H1 (cell line): ENCODE results near the gene LPIN2. TPM values are rescaled to one million over a fixed set of nuclear protein-coding genes. Genes with fewer than 3 reads are reported as not detected.

Experiments
- CTCF ChIA-PET: fragments of 300-600 bp; sonication (Branson Sonifier 250); formaldehyde crosslinking; loops from one replicate; lab custom pipeline; 2021; ENCODE audit not compliant: partially characterized antibody; lab: Charles Lee
- POLR2A ChIA-PET: fragments of 300-600 bp; sonication (Branson Sonifier 250); formaldehyde crosslinking; loops from one replicate; lab custom pipeline; 2021; ENCODE audit warnings: inconsistent platforms; ENCODE audit not compliant: partially characterized antibody; lab: Charles Lee
- DNase-seq, 2 experiments: peaks; one replicate each; pipeline versions ENCODE4 v3.0.0 to v3.0.0-alpha.2; 2010 to 2022; ENCODE audit warnings: low spot score in 2 of 2, low read depth in 1 of 2, mixed read lengths in 1 of 2
- FAIRE-seq: peaks from 2 replicates; lab custom pipeline; 2011; peaks lifted over from hg19 to GRCh38; lab: Jason Lieb, UNC
- H2AFZ ChIP-seq: 2 replicates; pipeline ENCODE4 v1.8.1; 2012; ENCODE audit warnings: low read length, inconsistent platforms
- H2AK5ac ChIP-seq: 2 replicates; pipeline ENCODE4 v1.6.1; 2013; ENCODE audit warnings: low read depth, low read length
- H2BK120ac ChIP-seq: replicated peaks from 2 replicates; pipeline ENCODE3; 2013; ENCODE audit warnings: low read depth, low read length, inconsistent platforms
- H2BK12ac ChIP-seq: 2 replicates; pipeline ENCODE4 v1.6.1; 2013; ENCODE audit warnings: low read depth, low read length
- H2BK15ac ChIP-seq: 2 replicates; pipeline ENCODE4 v1.6.1; 2013; ENCODE audit warnings: low read length
- H2BK20ac ChIP-seq: 2 replicates; pipeline ENCODE4 v1.6.1; 2013; ENCODE audit warnings: low read length
- H2BK5ac ChIP-seq: 2 replicates; pipeline ENCODE4 v1.6.1; 2013; ENCODE audit warnings: low read depth, low read length
- H3K14ac ChIP-seq: 2 replicates; pipeline ENCODE4 v1.6.1; 2013; ENCODE audit warnings: inconsistent platforms; ENCODE audit not compliant: insufficient read length
- H3K18ac ChIP-seq: 2 replicates; pipeline ENCODE4 v1.6.1; 2013; ENCODE audit warnings: low read length; ENCODE audit errors: extremely low read depth
- H3K23ac ChIP-seq: 2 replicates; pipeline ENCODE4 v1.6.1; 2013; ENCODE audit warnings: inconsistent platforms; ENCODE audit not compliant: insufficient read length
- H3K23me2 ChIP-seq: 2 replicates; pipeline ENCODE4 v1.6.1; 2013; ENCODE audit warnings: low read depth, low read length
- H3K27ac ChIP-seq: 2 replicates; pipeline ENCODE4 v1.6.1; 2011; ENCODE audit warnings: low read depth, low read length, inconsistent platforms
- H3K27me3 ChIP-seq, 4 experiments: replicated peaks in 1 of 4; 1 replicate in 1 of 4; 2 replicates in 3 of 4; pipeline versions ENCODE4 v1.6.1 to v1.8.1; 2011 to 2013; ENCODE audit warnings: low read length in 3 of 4, mild to moderate bottlenecking in 3 of 4, inconsistent platforms in 2 of 4, mixed read lengths in 2 of 4, moderate library complexity in 1 of 4; ENCODE audit not compliant: control insufficient read depth in 3 of 4, insufficient read depth in 3 of 4; ENCODE audit errors: extremely low read depth in 1 of 4
- H3K36me3 ChIP-seq, 4 experiments: 2 replicates each; pipeline versions ENCODE4 v1.6.1 to v1.8.1; 2011 to 2013; ENCODE audit warnings: mild to moderate bottlenecking in 4 of 4, low read length in 3 of 4, moderate library complexity in 2 of 4, control low read depth in 1 of 4, inconsistent platforms in 1 of 4; ENCODE audit not compliant: insufficient read depth in 4 of 4, control insufficient read depth in 2 of 4
- H3K4ac ChIP-seq: replicated peaks from 2 replicates; pipeline ENCODE3; 2013; ENCODE audit warnings: low read length, low read depth, mixed read lengths, inconsistent platforms; ENCODE audit not compliant: insufficient read length
- H3K4me1 ChIP-seq, 4 experiments: replicated peaks in 1 of 4; 1 replicate in 1 of 4; 2 replicates in 3 of 4; pipeline versions ENCODE4 v1.6.1 to v1.8.1; 2011 to 2013; ENCODE audit warnings: low read length in 3 of 4, inconsistent platforms in 2 of 4, mixed read lengths in 1 of 4; ENCODE audit not compliant: insufficient read depth in 4 of 4, control insufficient read depth in 3 of 4
- H3K4me2 ChIP-seq, 2 experiments: 2 replicates each; pipeline versions ENCODE4 v1.6.1 to v1.8.1; 2011 to 2013; ENCODE audit warnings: low read depth in 2 of 2, low read length in 2 of 2, control low read depth in 1 of 2, inconsistent platforms in 1 of 2, mild to moderate bottlenecking in 1 of 2; ENCODE audit not compliant: insufficient read depth in 1 of 2
- H3K4me3 ChIP-seq, 4 experiments: fragments of 200-600, 300-600 bp in 1 of 4; sonication (generic), shearing (Covaris generic), sonication (Bioruptor Twin) in 1 of 4; 2 replicates each; pipeline versions ENCODE4 v1.5.1 to v1.8.1; 2011 to 2016; ENCODE audit warnings: low read length in 4 of 4, low read depth in 3 of 4, control low read depth in 2 of 4, inconsistent platforms in 2 of 4, mild to moderate bottlenecking in 2 of 4, mixed read lengths in 1 of 4, moderate library complexity in 1 of 4; ENCODE audit not compliant: insufficient read depth in 2 of 4; ENCODE audit errors: extremely low read depth in 1 of 4
- H3K56ac ChIP-seq: replicated peaks from 2 replicates; pipeline ENCODE3; 2013; ENCODE audit warnings: low read depth, mild to moderate bottlenecking, mixed read lengths, low read length, inconsistent platforms; ENCODE audit not compliant: insufficient read length
- H3K79me1 ChIP-seq: 2 replicates; pipeline ENCODE4 v1.6.1; 2013; ENCODE audit warnings: low read depth, low read length, control low read depth
- H3K79me2 ChIP-seq, 2 experiments: 2 replicates each; pipeline versions ENCODE4 v1.6.1 to v1.8.1; 2012 to 2013; ENCODE audit warnings: low read length in 2 of 2, mild to moderate bottlenecking in 2 of 2, inconsistent platforms in 1 of 2; ENCODE audit not compliant: insufficient read depth in 2 of 2, control insufficient read depth in 1 of 2
- H3K9ac ChIP-seq, 4 experiments: replicated peaks in 1 of 4; 1 replicate in 1 of 4; 2 replicates in 3 of 4; pipeline versions ENCODE4 v1.6.1 to v1.8.1; 2011 to 2013; ENCODE audit warnings: low read depth in 3 of 4, low read length in 3 of 4, control low read depth in 2 of 4, mild to moderate bottlenecking in 2 of 4, moderate library complexity in 2 of 4, inconsistent platforms in 1 of 4; ENCODE audit errors: extremely low read depth in 1 of 4
- H3K9me3 ChIP-seq, 2 experiments: 2 replicates each; pipeline versions ENCODE4 v1.6.1 to v1.8.1; 2012 to 2013; ENCODE audit warnings: mild to moderate bottlenecking in 2 of 2, moderate library complexity in 2 of 2, control low read depth in 1 of 2, inconsistent platforms in 1 of 2, low read depth in 1 of 2, low read length in 1 of 2, mixed read lengths in 1 of 2; ENCODE audit not compliant: insufficient read depth in 2 of 2
- H4K20me1 ChIP-seq, 2 experiments: replicated peaks in 1 of 2; 2 replicates each; pipeline versions ENCODE3 to v1.8.1; 2011 to 2013; ENCODE audit warnings: inconsistent platforms in 2 of 2, low read length in 2 of 2, mild to moderate bottlenecking in 1 of 2; ENCODE audit not compliant: insufficient read depth in 2 of 2, control insufficient read depth in 1 of 2
- H4K5ac ChIP-seq: 2 replicates; pipeline ENCODE4 v1.6.1; 2013; ENCODE audit warnings: low read length, low read depth, mixed read lengths, inconsistent platforms; ENCODE audit not compliant: insufficient read length
- H4K8ac ChIP-seq: 2 replicates; pipeline ENCODE4 v1.8.0; 2013; ENCODE audit warnings: mild to moderate bottlenecking, moderate library complexity, low read length, inconsistent platforms; ENCODE audit not compliant: insufficient read depth; ENCODE audit errors: extremely low read depth
- H4K91ac ChIP-seq: replicated peaks from 2 replicates; pipeline ENCODE3; 2013; ENCODE audit warnings: low read length, mixed read lengths, inconsistent platforms; ENCODE audit not compliant: insufficient read length
- BCL11A ChIP-seq, 2 experiments: IDR thresholded peaks; one replicate each; pipeline ENCODE4 v1.6.1; 2011; ENCODE audit warnings: low read depth in 2 of 2, low read length in 2 of 2, mild to moderate bottlenecking in 2 of 2
- CHD2 ChIP-seq: IDR thresholded peaks from 2 replicates; pipeline ENCODE4 v1.6.1; 2012; ENCODE audit warnings: low read length, improper control_type of control experiment
- CREB1 ChIP-seq: IDR thresholded peaks from 2 replicates; pipeline ENCODE4 v1.6.1; 2012; ENCODE audit warnings: inconsistent platforms
- GABPA ChIP-seq: IDR thresholded peaks from 2 replicates; pipeline ENCODE4 v1.6.1; 2011; ENCODE audit warnings: mild to moderate bottlenecking, low read length, moderate library complexity, borderline replicate concordance; ENCODE audit not compliant: insufficient read depth
- KDM5A ChIP-seq: fragments of 200-600 bp; IDR thresholded peaks from 2 replicates; pipeline ENCODE4 v1.7.1; 2012; ENCODE audit warnings: mild to moderate bottlenecking, low read length, inconsistent platforms, mixed read lengths
- POLR2AphosphoS5 ChIP-seq: IDR thresholded peaks from 2 replicates; pipeline ENCODE4 v1.6.1; 2011; ENCODE audit warnings: low read depth, low read length
- WGBS, 2 experiments: shearing (Covaris generic) in 1 of 2; methylation state at CpG; one replicate each; pipeline versions ENCODE4 v1.1.6 to v1.1.7; 2013 to 2015; ENCODE audit warnings: low lambda C conversion rate in 2 of 2, mixed read lengths in 2 of 2, inconsistent platforms in 1 of 2, low coverage in 1 of 2, missing lambda C conversion rate in 1 of 2; ENCODE audit not compliant: insufficient replicate concordance in 2 of 2, insufficient coverage in 1 of 2, insufficient read length in 1 of 2; ENCODE audit errors: extremely low coverage in 1 of 2, missing lambda C conversion rate in 1 of 2; 5-methylcytosine and 5-hydroxymethylcytosine counted together
- polyA plus RNA-seq, 7 experiments: library from polyadenylated mRNA; depleted of rRNA in 3 of 7; stranded (reverse) in 5 of 7; unstranded in 2 of 7; fragments of >200 nt in 5 of 7; fragments of 200-250 nt in 2 of 7; gene quantifications; 1 replicate in 5 of 7; 2 replicates in 1 of 7; 4 replicates in 1 of 7; pipeline versions ENCODE4 v1.2.1 to v1.2.3, GENCODE V29; 2011 to 2013; ENCODE audit warnings: missing spikeins in 2 of 7, mixed read lengths in 2 of 7
- total RNA-seq: library from RNA; stranded (reverse); fragmentation: NEBNext Ultra II Directional; extraction: Animal tissue kit (Norgen Biotek cat#: 25700); gene quantifications from 2 replicates; pipeline ENCODE4 v1.2.1, GENCODE V29; 2021

Gene LPIN2
- total and polyA plus RNA-seq, 2 of the 8 experiments (the other 6 are each of a cell fraction or from before 2014, with no cell fraction given) = 7.4 to 14.2 TPM

DNA sequence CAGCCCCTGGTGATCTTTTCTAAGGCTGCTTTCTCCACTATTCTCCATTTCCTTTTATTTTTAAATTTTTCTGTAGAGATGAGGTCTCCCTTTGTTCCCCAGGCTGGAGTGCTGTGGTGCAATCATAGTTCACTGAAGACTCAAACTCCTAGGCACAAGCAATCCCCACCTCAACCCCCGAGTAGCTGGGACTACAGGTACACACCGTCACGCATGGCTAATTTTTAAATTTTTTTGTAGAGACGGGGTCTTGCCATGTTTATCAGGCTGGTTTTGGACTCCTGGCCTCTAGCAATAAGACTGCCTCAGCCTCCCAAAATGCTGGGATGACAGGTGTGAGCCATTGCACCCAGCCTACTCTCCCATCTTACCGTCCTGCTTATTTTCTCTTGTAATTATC, 22.7 kb upstream of the LPIN2 start:
- no peak overlapping the region for H3K4me2 ChIP-seq
- H3K27me3 ChIP-seq = no peaks in the 10 kb centered on the region
- no peak overlapping the region for H2BK15ac ChIP-seq
- H2BK5ac ChIP-seq = no peak overlapping the region
- no peaks in the 10 kb centered on the region for H3K9me3 ChIP-seq
- no peak overlapping the region for H3K14ac ChIP-seq
- TF ChIP-seq GABPA = no peak
- no peak for TF ChIP-seq KDM5A
- TF ChIP-seq CREB1 = no peak
- no peak for TF ChIP-seq POLR2AphosphoS5
- no peak for TF ChIP-seq BCL11A (IDR thresholded peaks at IDR 0.05; ENCODE audit: low read depth in 2 of 2, low read length in 2 of 2)
- no peak for TF ChIP-seq CHD2
- no peak overlapping the region for H2AFZ ChIP-seq
- no peaks in the 10 kb centered on the region; a peak in 1 of 7 replicates for H3K4me1 ChIP-seq
- H3K23ac ChIP-seq = no peak overlapping the region
- no peaks in the 10 kb centered on the region for H4K20me1 ChIP-seq
- POLR2A ChIA-PET = no interaction called here
- CTCF ChIA-PET = interaction anchor here (1.4 kb wide), 1 partner anchor 28 kb away, joined by 4 read pairs; no protein-coding TSS in a partner anchor
- H2BK20ac ChIP-seq = no peak overlapping the region
- no peak overlapping the region for H3K4ac ChIP-seq
- H3K4me3 ChIP-seq = no peak overlapping the region
- H3K56ac ChIP-seq = no peak overlapping the region
- H3K27ac ChIP-seq = no peak overlapping the region
- H4K5ac ChIP-seq = no peak overlapping the region
- H3K18ac ChIP-seq = no peak overlapping the region; the same call in 1 of the 2 replicates
- no peaks in the 10 kb centered on the region for H3K79me1 ChIP-seq
- FAIRE-seq (no peak), DNase-seq (no peak)
- H3K23me2 ChIP-seq = no peaks in the 10 kb centered on the region
- H3K9ac ChIP-seq = no peak overlapping the region
- no peak overlapping the region for H4K8ac ChIP-seq
- H2BK12ac ChIP-seq = no peak overlapping the region
- H4K91ac ChIP-seq = no peak overlapping the region
- 85% methylated on average over 5 of the region's 5 CpGs; no CpG with 5 or more reads in 1 of the 2 experiments for WGBS, 2 experiments
- H3K79me2 ChIP-seq = no peaks in the 10 kb centered on the region
- H2BK120ac ChIP-seq = no peak overlapping the region
- no peak overlapping the region for H2AK5ac ChIP-seq
- H3K36me3 ChIP-seq = no peaks in the 10 kb centered on the region
